Activated CD4-positive, alpha-beta T cell treated with anti-CD3 and anti-CD28 coated beads, Interleukin-2, Interleukin-4, amounts not matched to agents 100 ng/mL and 50 ng/mL, durations not matched to agents 16 hours and 8 hours (primary cell): ENCODE data around the gene SBF2.

Experiments
- DNase-seq: peaks from one replicate; pipeline ENCODE4 v3.0.0-alpha.2; 2020; ENCODE audit warnings: low spot score

The SBF2 gene

DNA sequence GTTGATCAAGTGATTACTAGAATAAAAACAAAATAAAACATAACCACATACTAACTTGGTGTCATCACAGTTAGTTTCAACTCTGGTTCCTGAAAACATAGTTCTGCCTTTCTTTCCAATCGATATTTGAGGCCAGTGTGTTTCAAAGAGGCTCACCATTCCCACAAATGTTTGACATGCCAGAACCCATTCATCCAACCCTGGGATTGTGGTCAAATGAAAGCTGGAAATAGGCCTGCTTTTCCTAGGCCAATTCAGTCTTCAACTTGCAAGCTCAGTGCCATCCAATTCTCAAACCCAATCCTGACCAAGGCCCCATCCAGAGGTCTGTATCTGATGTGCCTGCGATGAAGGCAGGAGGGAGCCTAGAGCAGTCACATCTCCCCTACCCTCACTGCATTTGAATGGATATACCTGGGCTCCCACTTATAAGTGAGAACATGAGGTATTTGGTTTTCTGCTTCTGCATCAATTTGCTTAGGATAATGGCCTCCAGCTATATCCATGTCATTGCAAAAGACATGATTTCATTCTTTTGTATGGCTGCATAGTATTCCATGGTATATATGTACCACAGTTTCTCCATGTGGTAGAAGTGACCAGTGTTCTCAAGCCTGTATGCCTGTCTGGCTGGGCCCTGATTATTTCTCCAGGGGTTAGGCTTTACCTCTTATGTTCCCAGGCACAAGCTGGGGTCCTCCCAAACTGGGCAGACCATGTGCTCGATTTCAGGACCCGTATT lies 486.9 kb downstream of the SBF2 start:
- DNase-seq, result no peak

DNA sequence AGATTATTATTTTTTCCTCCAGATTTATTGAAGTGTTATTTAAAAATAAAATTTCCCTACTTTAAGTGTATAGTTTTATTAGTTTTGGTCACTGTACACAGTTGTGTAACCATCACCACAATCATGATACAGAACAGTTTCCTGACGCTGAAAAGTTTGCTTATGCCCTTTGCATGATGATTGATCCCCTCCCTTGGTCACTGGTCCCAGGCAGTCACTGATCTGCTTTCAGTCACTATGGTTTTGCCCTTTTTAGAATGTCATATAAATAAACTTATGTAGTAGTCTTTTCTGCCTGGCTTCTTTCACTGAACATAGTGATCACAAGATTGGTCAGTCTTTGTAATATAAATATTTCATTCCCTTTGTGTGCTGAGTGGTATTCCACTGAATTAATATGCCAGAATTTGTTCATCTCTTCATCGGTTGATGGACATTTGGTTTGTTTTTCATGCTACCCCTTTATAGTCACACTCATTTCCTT lies 489.6 kb downstream of the SBF2 start:
- DNase-seq, result no peak

- no peak for DNase-seq
Observed at GRCh38 chr11:9803685-9804418, 490.2 kb downstream of the SBF2 start.

GRCh38 chr11:9802291-9802861 lies 491.6 kb downstream of the SBF2 start:
- DNase-seq, result no peak

DNA sequence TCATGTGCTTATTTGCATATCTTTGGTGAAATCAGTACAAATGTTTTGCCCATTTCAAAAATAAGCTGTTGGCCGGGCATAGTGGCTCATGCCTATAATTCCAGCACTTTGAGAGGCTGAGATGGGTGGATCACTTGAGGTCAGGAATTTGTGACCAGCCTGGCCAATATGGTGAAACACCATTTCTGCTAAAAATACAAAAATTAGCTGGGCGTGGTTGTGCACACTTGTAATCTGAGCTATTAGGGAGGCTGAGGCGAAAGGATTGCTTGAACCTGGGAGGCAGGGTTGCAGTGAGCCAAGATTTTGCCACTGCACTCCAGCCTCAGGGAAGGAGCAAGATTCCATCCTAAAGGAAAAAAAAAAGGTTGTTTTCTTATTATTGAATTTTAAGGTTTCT lies 494.1 kb downstream of the SBF2 start:
- DNase-seq, result no peak

GRCh38 chr11:9797300-9797699 lies 496.7 kb downstream of the SBF2 start:
- DNase-seq, result no peak

- DNase-seq, result no peak
Observed at GRCh38 chr11:9796854-9797253, 497.2 kb downstream of the SBF2 start.

DNA sequence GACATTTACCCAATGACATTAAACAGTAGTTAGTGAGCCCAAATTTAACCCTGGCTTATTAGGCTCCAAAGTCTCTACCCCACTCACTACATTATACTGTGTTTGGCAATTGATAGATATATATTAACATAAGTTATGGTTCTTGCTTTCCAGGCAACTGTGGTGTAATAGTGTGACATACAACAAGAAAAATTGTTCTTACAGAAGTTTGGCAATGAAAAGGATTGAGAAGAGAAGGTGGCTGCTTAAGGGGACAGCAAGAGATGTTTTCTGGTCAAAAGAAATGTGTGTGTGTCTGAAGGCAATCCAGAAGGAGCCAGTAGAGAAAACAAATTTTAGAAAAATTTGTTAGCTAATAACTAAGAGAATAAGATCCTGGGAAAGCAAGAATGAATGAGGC lies 497.8 kb downstream of the SBF2 start:
- DNase-seq, result no peak

DNA sequence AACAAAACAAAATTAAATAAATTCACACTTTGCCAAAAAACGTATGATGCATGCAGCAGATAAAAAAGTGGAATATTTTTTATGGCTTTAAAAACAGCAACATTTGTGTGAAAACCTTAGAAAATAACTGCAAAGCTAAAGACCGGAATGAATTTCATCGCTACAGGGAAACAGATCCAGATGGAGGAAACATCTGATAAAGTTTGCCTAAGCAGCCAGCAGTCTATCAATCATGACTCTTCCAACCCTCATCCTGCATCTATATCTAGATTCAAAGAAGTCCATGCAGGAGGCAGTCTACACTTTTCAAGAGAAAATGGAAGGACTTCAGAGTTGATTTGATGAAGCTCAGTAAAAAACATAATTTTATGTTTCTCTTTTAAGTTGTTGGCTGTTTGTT lies 503.3 kb downstream of the SBF2 start:
- no peak for DNase-seq

GRCh38 chr11:9789910-9790309 lies 504.1 kb downstream of the SBF2 start:
- DNase-seq, result no peak

DNA sequence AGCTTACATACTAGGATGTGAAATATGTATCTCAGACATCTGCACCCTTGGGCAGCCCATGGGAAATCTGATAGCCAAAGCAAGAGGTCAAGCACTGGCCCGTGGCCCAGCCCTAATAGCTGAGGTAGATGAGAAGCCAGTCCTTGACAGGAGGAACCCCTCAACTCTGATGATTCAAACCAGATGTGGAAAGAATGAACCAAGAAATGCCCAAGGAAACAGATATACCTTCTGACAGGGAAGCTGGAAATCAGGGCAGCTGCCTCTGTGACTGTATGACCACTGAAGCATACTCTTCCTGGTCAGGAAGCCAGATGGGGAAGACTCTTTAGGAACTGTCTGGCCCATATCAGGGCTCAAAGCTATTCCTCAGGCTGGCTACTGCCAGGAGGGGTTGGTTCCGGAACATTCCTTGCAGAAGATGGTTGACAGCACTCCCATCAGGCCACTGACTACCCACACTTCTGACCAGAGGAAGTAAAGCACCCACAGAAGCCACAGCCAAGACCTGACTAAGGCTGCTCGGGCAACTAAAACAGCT lies 506.0 kb downstream of the SBF2 start:
- no peak for DNase-seq

DNA sequence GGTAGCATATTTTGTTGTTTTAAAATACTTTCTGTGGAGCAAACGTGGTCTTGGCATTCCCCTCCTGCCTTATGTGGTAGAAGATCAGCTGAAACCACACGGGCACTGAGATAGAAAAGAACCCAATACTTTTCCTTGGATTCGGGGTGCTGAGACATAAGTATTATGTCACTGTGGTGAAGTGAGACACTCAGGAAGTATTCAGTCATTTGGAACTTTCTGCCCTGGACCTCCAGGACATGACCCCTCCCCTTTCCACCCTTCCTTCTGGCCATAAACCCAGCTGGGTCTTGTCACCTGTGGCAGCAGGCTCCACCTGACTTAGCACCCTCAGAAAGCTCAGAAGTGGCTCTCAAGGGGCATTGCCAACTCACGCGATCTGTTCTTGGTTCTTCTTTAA lies 506.8 kb downstream of the SBF2 start:
- DNase-seq, result no peak

GRCh38 chr11:9784602-9785315 lies 509.3 kb downstream of the SBF2 start:
- no peak for DNase-seq

- DNase-seq, result no peak
Observed at GRCh38 chr11:9783986-9784385, 510.0 kb downstream of the SBF2 start.

- DNase-seq, result no peak
Observed at GRCh38 chr11:9780929-9781328, 513.1 kb downstream of the SBF2 start.

DNA sequence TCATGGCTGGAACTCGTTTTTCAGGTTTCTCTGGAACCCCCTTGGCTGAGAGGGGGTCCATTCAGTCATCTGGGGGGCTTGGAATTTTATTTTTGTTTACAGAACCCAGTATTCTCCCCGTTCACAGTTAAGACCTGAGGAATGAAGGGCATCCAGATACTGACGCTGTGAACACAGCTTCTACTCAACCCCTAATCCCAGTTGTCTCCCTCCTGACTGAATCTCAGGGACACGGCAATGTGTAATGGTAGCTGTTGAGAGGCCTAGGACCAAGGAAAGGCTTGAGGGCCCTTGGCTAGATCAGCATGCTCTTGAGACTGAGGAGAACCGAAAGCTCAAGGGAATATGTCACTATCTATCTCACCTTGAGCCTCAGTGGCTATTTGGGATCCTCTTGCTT lies 516.5 kb downstream of the SBF2 start:
- no peak for DNase-seq

DNA sequence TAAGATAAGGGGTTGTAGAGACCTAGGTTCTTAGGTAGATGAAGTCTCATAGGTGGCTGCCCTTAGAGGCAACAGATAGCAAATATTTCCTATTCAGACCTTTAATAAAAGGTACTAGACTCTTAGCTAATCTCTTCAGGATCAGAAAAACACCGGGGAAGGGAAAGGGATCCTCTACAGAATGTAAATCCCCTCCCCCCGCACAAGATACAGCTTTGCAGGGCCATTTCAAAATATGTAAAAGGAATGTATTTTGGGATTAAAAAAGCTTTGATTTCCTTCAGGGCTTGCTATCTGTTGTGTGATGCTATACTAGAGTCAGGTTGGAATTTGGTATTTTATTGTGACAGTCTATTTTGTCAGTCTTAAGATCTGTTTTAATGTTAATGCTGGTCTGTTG lies 517.0 kb downstream of the SBF2 start:
- DNase-seq, result no peak

GRCh38 chr11:9776203-9776602 lies 517.8 kb downstream of the SBF2 start:
- no peak for DNase-seq

DNA sequence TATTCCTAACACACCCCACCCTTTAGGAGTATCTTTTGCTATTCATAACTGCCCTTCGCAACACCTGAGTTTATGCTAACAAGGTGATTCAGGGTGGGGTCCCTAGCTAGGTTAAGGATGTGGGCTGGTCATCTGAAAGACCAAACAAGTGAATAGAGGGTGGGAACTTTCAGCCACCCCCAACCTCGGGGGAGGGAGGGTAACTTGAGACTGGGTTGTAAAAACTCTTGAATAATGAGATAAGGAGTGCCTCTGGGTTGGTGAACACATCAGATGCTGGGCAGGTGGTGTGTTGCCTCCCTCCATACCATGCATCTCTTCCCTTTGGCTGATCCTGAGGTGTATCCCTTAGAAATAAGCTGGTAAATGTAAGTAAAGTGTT lies 518.6 kb downstream of the SBF2 start:
- no peak for DNase-seq

DNA sequence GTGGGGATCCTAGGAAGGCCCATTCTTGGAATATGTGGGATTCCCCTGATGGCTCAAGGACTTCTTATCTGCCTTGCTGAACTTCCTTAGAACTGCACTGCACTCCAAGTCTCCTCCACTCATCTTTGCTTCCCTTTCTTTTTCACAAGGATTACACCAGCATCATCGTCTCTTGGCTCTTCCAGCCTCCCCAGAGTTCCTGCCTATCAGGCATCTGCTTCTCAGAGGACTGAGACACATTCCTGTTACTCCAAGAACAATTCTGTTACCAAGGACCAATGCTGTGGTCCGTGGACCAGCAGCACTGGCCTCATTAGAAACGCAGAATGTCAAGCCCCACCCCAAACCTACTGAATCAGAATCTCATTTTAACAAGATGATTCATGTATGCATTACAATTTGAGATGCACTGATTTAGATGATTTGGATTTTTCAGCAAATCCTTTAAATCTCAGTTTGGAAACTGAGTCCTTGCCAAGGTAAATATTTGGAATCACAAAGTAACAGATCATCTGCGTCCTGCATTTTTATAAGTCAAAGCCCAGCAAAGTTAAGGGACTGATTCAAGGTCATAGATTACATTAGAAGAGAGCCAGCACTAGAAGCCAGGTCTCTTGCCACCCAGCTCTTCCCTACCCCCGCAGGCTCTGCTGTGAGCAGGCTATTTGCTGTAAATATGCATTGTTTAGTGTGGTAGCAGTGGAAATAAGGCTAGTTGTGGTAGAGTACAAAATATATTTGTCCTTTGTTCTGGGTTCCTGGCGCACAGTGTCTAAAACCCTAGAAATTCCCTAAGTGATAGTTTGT lies 519.2 kb downstream of the SBF2 start:
- DNase-seq, result no peak

DNA sequence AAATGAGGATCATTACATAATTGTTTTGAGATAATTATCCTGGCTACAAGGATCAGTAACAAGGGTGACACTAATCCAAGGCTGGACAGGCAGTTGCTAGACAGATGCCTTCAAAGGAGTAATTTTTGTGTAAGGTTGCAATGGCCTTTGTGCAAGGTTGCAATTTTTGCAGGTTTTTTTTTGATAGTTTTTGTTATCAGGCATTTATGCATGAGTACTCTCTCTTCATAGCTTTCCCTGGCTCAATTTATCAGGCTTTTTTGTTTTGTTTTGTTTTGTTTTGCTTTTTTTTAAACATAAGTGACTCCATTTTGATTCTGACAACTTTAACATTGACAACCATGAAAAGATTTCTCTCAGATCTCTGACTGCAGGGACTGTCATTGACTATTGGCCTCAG lies 519.9 kb downstream of the SBF2 start:
- no peak for DNase-seq

DNA sequence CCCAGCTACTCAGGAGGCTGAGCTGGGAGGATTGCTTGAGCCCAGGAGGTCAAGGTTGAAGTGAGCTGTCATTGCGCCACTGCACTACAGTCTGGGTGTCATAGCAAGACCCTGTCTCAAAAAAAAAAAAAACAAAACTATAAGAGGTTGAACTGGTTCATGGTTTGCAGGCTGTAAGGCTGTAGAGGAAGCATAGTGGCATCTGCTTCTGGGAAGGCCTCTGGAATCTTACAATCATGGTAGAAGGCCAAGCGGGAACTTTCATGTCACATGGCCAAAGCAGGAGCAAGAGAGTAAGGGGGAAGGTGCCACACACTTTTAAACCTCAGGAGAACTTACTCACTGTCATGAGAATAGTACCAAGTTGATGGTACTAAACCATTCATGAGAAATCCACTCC lies 520.5 kb downstream of the SBF2 start:
- DNase-seq, result no peak
